ENCODE results near the gene NR1H2. TPM values are rescaled to one million over a fixed set of nuclear protein-coding genes. Genes with fewer than 3 reads are reported as not detected.

NR1H2 gene
- total and polyA plus RNA-seq, 5 donors from 2014 or later: 60.3 to 213 (median 74.9) TPM

GRCh38 chr19:50413096-50413495, 36.8 kb downstream of the NR1H2 start:
- no peak overlapping the region for H3K4me3 ChIP-seq (ENCODE audit: low read depth, low read length)
- Mint-ChIP-seq H3K36me3 (no peaks in the 10 kb centered on the region), H3K27ac (no peak overlapping the region), H3K27me3 (no peaks in the 10 kb centered on the region), H3K4me3 (no peak overlapping the region), H3K9me3 (no peaks in the 10 kb centered on the region), H3K4me1 (no peaks in the 10 kb centered on the region)
- peaks cover 5% of the 10 kb centered on the region for H3K4me1 ChIP-seq (ENCODE audit: control insufficient read depth, insufficient read depth, low read length, poor library complexity, severe bottlenecking)
- ATAC-seq (ENCODE audit: low read depth in 2 of 2) (no peak), DNase-seq (no peak)
- H3K9me3 ChIP-seq (ENCODE audit: control insufficient read depth in 2 of 2, low read length in 2 of 2): no peaks in the 10 kb centered on the region
- no peaks in the 10 kb centered on the region for H3K27me3 ChIP-seq (ENCODE audit: control insufficient read depth, insufficient read depth, low read length)
- H3K27ac ChIP-seq (ENCODE audit: insufficient read depth, low read length, poor library complexity, severe bottlenecking): no peak overlapping the region
- H3K36me3 ChIP-seq (ENCODE audit: control insufficient read depth, insufficient read depth, low read length): no peaks in the 10 kb centered on the region

GRCh38 chr19:50413531-50413930, 37.3 kb downstream of the NR1H2 start:
- Mint-ChIP-seq H3K4me3 (no peak overlapping the region), H3K36me3 (no peaks in the 10 kb centered on the region), H3K27ac (no peak overlapping the region), H3K9me3 (no peaks in the 10 kb centered on the region), H3K27me3 (no peaks in the 10 kb centered on the region), H3K4me1 (no peaks in the 10 kb centered on the region)
- no peaks in the 10 kb centered on the region for H3K27me3 ChIP-seq (ENCODE audit: control insufficient read depth, insufficient read depth, low read length)
- H3K36me3 ChIP-seq (ENCODE audit: control insufficient read depth, insufficient read depth, low read length): no peaks in the 10 kb centered on the region
- DNase-seq (no peak), ATAC-seq (ENCODE audit: low read depth in 2 of 2) (no peak)
- H3K27ac ChIP-seq (ENCODE audit: insufficient read depth, low read length, poor library complexity, severe bottlenecking): no peak overlapping the region
- H3K4me3 ChIP-seq (ENCODE audit: low read depth, low read length): no peak overlapping the region
- H3K4me1 ChIP-seq (ENCODE audit: control insufficient read depth, insufficient read depth, low read length, poor library complexity, severe bottlenecking): peaks cover 5% of the 10 kb centered on the region
- H3K9me3 ChIP-seq (ENCODE audit: control insufficient read depth in 2 of 2, low read length in 2 of 2): no peaks in the 10 kb centered on the region

GRCh38 chr19:50414864-50415660, 38.8 kb downstream of the NR1H2 start:
- Histone ChIP-seq H3K27me3 (ENCODE audit: control insufficient read depth, insufficient read depth, low read length) (no peaks in the 10 kb centered on the region), H3K9me3 (ENCODE audit: control insufficient read depth in 2 of 2, low read length in 2 of 2) (no peaks in the 10 kb centered on the region), H3K36me3 (ENCODE audit: control insufficient read depth, insufficient read depth, low read length) (no peaks in the 10 kb centered on the region), H3K27ac (ENCODE audit: insufficient read depth, low read length, poor library complexity, severe bottlenecking) (peak overlapping the region; percentile 33), H3K4me3 (ENCODE audit: low read depth, low read length) (no peak overlapping the region), H3K4me1 (ENCODE audit: control insufficient read depth, insufficient read depth, low read length, poor library complexity, severe bottlenecking) (peaks cover 5% of the 10 kb centered on the region)
- peaks cover 0 to 3% (median 3%) of the 10 kb centered on the region in 4 donors for H3K4me1 Mint-ChIP-seq
- H3K4me3 Mint-ChIP-seq: no peak overlapping the region
- no peaks in the 10 kb centered on the region for H3K9me3 Mint-ChIP-seq
- peaks cover 4% of the 10 kb centered on the region for H3K36me3 Mint-ChIP-seq
- peak; percentile 62 to 68 (median 66) for DNase-seq
- H3K27ac Mint-ChIP-seq: peak overlapping the region in 1 of 3 donors; percentile 31
- ATAC-seq (ENCODE audit: low read depth in 2 of 2): peak; percentile 58 to 70
- peaks cover 10% of the 10 kb centered on the region for H3K27me3 Mint-ChIP-seq

GRCh38 chr19:50415661-50416033, 39.4 kb downstream of the NR1H2 start:
- DNase-seq (no peak), ATAC-seq (ENCODE audit: low read depth in 2 of 2) (peak; percentile 38 to 47)
- Histone ChIP-seq H3K9me3 (ENCODE audit: control insufficient read depth in 2 of 2, low read length in 2 of 2) (no peaks in the 10 kb centered on the region), H3K4me1 (ENCODE audit: control insufficient read depth, insufficient read depth, low read length, poor library complexity, severe bottlenecking) (peaks cover 5% of the 10 kb centered on the region), H3K4me3 (ENCODE audit: low read depth, low read length) (no peak overlapping the region), H3K27ac (ENCODE audit: insufficient read depth, low read length, poor library complexity, severe bottlenecking) (no peak overlapping the region), H3K36me3 (ENCODE audit: control insufficient read depth, insufficient read depth, low read length) (no peaks in the 10 kb centered on the region), H3K27me3 (ENCODE audit: control insufficient read depth, insufficient read depth, low read length) (no peaks in the 10 kb centered on the region)
- Mint-ChIP-seq H3K4me1 (peaks cover 0 to 6% (median 4%) of the 10 kb centered on the region in 4 donors), H3K4me3 (no peak overlapping the region), H3K27ac (no peak overlapping the region), H3K27me3 (peaks cover 16% of the 10 kb centered on the region), H3K36me3 (peaks cover 4% of the 10 kb centered on the region), H3K9me3 (no peaks in the 10 kb centered on the region)

GRCh38 chr19:50416034-50416977, 40.0 kb downstream of the NR1H2 start:
- Mint-ChIP-seq H3K9me3 (peaks cover 0 to 1% (median 0%) of the 10 kb centered on the region in 7 donors), H3K27me3 (peaks cover 20% of the 10 kb centered on the region), H3K4me3 (no peak overlapping the region), H3K27ac (no peak overlapping the region), H3K4me1 (peaks cover 0 to 6% (median 4%) of the 10 kb centered on the region in 4 donors), H3K36me3 (peaks cover 4% of the 10 kb centered on the region)
- DNase-seq (no peak), ATAC-seq (ENCODE audit: low read depth in 2 of 2) (no peak)
- Histone ChIP-seq H3K27ac (ENCODE audit: insufficient read depth, low read length, poor library complexity, severe bottlenecking) (no peak overlapping the region), H3K27me3 (ENCODE audit: control insufficient read depth, insufficient read depth, low read length) (peaks cover 2% of the 10 kb centered on the region), H3K4me3 (ENCODE audit: low read depth, low read length) (no peak overlapping the region), H3K9me3 (ENCODE audit: control insufficient read depth in 2 of 2, low read length in 2 of 2) (no peaks in the 10 kb centered on the region), H3K4me1 (ENCODE audit: control insufficient read depth, insufficient read depth, low read length, poor library complexity, severe bottlenecking) (peaks cover 5% of the 10 kb centered on the region), H3K36me3 (ENCODE audit: control insufficient read depth, insufficient read depth, low read length) (no peaks in the 10 kb centered on the region)

- Histone ChIP-seq H3K9me3 (ENCODE audit: control insufficient read depth in 2 of 2, low read length in 2 of 2) (no peaks in the 10 kb centered on the region), H3K36me3 (ENCODE audit: control insufficient read depth, insufficient read depth, low read length) (no peaks in the 10 kb centered on the region), H3K27me3 (ENCODE audit: control insufficient read depth, insufficient read depth, low read length) (peaks cover 2% of the 10 kb centered on the region), H3K27ac (ENCODE audit: insufficient read depth, low read length, poor library complexity, severe bottlenecking) (no peak overlapping the region), H3K4me3 (ENCODE audit: low read depth, low read length) (no peak overlapping the region), H3K4me1 (ENCODE audit: control insufficient read depth, insufficient read depth, low read length, poor library complexity, severe bottlenecking) (peaks cover 5% of the 10 kb centered on the region)
- no peak overlapping the region for H3K27ac Mint-ChIP-seq
- peaks cover 29% of the 10 kb centered on the region for H3K27me3 Mint-ChIP-seq
- H3K36me3 Mint-ChIP-seq: peaks cover 4% of the 10 kb centered on the region
- ATAC-seq (ENCODE audit: low read depth in 2 of 2) (no peak), DNase-seq (no peak)
- peaks cover 0 to 1% (median 0%) of the 10 kb centered on the region in 7 donors for H3K9me3 Mint-ChIP-seq
- peaks cover 0 to 6% (median 4%) of the 10 kb centered on the region in 4 donors for H3K4me1 Mint-ChIP-seq
- no peak overlapping the region for H3K4me3 Mint-ChIP-seq
Observed at GRCh38 chr19:50417111-50418081, 41.1 kb downstream of the NR1H2 start.

Data from CD4-positive, CD25-positive, alpha-beta regulatory T cell (primary cell).